CD4-positive, alpha-beta T cell treated with Interleukin-15 for 1 hour (primary cell): ENCODE results near the gene DEFB124.

Experiments
- DNase-seq: peaks from one replicate; pipeline ENCODE4 v3.0.0-alpha.2; 2020

The DEFB124 gene

DNA sequence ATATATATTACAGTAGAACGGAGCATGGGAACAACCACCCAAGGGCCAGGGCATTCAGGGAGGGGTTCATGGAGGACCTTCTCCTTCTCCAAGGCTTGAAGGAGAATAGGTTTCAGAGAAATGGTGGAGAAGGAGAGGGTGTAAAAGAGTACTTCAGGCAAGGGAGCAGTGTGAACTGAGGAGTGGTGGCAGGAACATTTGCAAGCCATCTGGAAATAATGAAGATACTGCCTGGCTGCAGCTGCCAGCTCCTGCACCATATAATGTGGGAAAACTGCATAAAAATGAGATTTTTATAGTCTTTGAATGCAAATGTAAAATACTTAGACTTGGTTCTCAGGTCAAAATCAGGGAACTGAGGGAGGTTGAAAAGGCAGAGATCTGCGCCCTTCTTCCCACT, 59.3 kb downstream of the DEFB124 start:
- DNase-seq: no peak
